Caco-2 (cell line): Measurements from ENCODE around the gene CCDC88A. TPM values are rescaled to one million over a fixed set of nuclear protein-coding genes. Genes with fewer than 3 reads are reported as not detected.
"Not testable (repeated sequence)": the region's sequence is repeated elsewhere in the genome, so short reads cannot be mapped to it uniquely, and the experiment has no call there.

Source experiments
- BruUV-seq: library from RNA; stranded (reverse); fragments of 400-500 nt; replicated peaks from 2 replicates; lab custom pipeline; 2021; lab: Mats Ljungman, UMichigan
- CTCF ChIA-PET: fragments of 300-600 bp; sonication (Branson Sonifier 250); formaldehyde crosslinking; loops from one replicate; lab custom pipeline; 2022; ENCODE audit warnings: antibody characterized with exemption; lab: Charles Lee
- POLR2A ChIA-PET: fragments of 300-600 bp; sonication (Branson Sonifier 250); formaldehyde crosslinking; loops from one replicate; lab custom pipeline; 2022; ENCODE audit warnings: antibody characterized with exemption; lab: Charles Lee
- DNase-seq, 2 experiments: peaks; one replicate each; pipeline versions ENCODE4 v3.0.0 to v3.0.0-alpha.2; 2020 to 2022
- H3K27me3 ChIP-seq: replicated peaks from 2 replicates; pipeline ENCODE4 v1.6.0; 2011; ENCODE audit warnings: low read length; ENCODE audit not compliant: control insufficient read depth, insufficient read depth
- H3K36me3 ChIP-seq: 2 replicates; pipeline ENCODE4 v1.5.1; 2011; ENCODE audit warnings: low read length; ENCODE audit not compliant: control insufficient read depth, insufficient read depth
- H3K4me1 ChIP-seq: fragments of 250-450 bp; sonication (Bioruptor Pico); 2 replicates; pipeline ENCODE4 v1.5.1; 2020; ENCODE audit warnings: mild to moderate bottlenecking
- H3K4me3 ChIP-seq: 2 replicates; pipeline ENCODE4 v1.5.1; 2011; ENCODE audit warnings: low read depth, mild to moderate bottlenecking, control low read depth, low read length
- H3K9me3 ChIP-seq: fragments of 250-450 bp; sonication (Bioruptor Pico); 2 replicates; pipeline ENCODE4 v1.5.1; 2020; ENCODE audit warnings: mild to moderate bottlenecking, moderate library complexity
- H3K27ac Mint-ChIP-seq: one replicate; pipeline ENCODE4 v1.8.0; 2022; ENCODE audit warnings: mixed read lengths; ENCODE audit not compliant: unreplicated experiment
- H3K27me3 Mint-ChIP-seq: one replicate; pipeline ENCODE4 v1.8.0; 2022; ENCODE audit warnings: mixed read lengths; ENCODE audit not compliant: insufficient read depth, unreplicated experiment
- H3K36me3 Mint-ChIP-seq: one replicate; pipeline ENCODE4 v1.8.0; 2022; ENCODE audit warnings: mild to moderate bottlenecking, mixed read lengths; ENCODE audit not compliant: insufficient read depth, unreplicated experiment
- H3K4me1 Mint-ChIP-seq: one replicate; pipeline ENCODE4 v1.8.0; 2022; ENCODE audit warnings: low read depth, mixed read lengths; ENCODE audit not compliant: unreplicated experiment
- H3K4me3 Mint-ChIP-seq: one replicate; pipeline ENCODE4 v1.8.0; 2022; ENCODE audit warnings: mild to moderate bottlenecking, moderate library complexity, mixed read lengths; ENCODE audit not compliant: unreplicated experiment
- H3K9me3 Mint-ChIP-seq: one replicate; pipeline ENCODE4 v1.8.0; 2022; ENCODE audit warnings: mixed read lengths; ENCODE audit not compliant: unreplicated experiment
- CTCF ChIP-seq, 2 experiments: fragments of 200-600 bp in 1 of 2; IDR thresholded peaks; 1 replicate in 1 of 2; 2 replicates in 1 of 2; pipeline versions ENCODE4 v1.5.1 to v1.8.0; 2011 to 2022; ENCODE audit warnings: antibody characterized with exemption in 1 of 2, control low read depth in 1 of 2, inconsistent platforms in 1 of 2, low read depth in 1 of 2, low read length in 1 of 2, mild to moderate bottlenecking in 1 of 2, moderate library complexity in 1 of 2; ENCODE audit not compliant: insufficient read depth in 1 of 2, severe bottlenecking in 1 of 2, unreplicated experiment in 1 of 2
- intact Hi-C: fragments of 100-400 bp; cut with micrococcal nuclease; formaldehyde crosslinking; loops from one replicate; pipeline ENCODE4 v1.10.0; 2022; ENCODE audit not compliant: unreplicated experiment
- total RNA-seq: library from RNA; stranded (reverse); gene quantifications from 2 replicates; pipeline ENCODE4 v1.2.3, GENCODE V29; 2022

The CCDC88A gene
- total RNA-seq, 1 experiment from 2014 or later = 7.7 TPM

- Mint-ChIP-seq H3K4me3 (no peak overlapping the region), H3K9me3 (no peaks in the 10 kb centered on the region), H3K27ac (no peak overlapping the region), H3K4me1 (no peaks in the 10 kb centered on the region), H3K27me3 (no peaks in the 10 kb centered on the region), H3K36me3 (no peaks in the 10 kb centered on the region)
- Histone ChIP-seq H3K27me3 (no peaks in the 10 kb centered on the region), H3K9me3 (no peaks in the 10 kb centered on the region), H3K4me1 (no peaks in the 10 kb centered on the region), H3K36me3 (no peaks in the 10 kb centered on the region), H3K4me3 (no peak overlapping the region)
- ChIA-PET CTCF (no interaction called here), POLR2A (no interaction called here)
- intact Hi-C loops = no loop called here
- no peak for TF ChIP-seq CTCF (IDR thresholded peaks at IDR 0.05; ENCODE audit: insufficient read depth in 1 of 2, low read depth in 1 of 2, low read length in 1 of 2, severe bottlenecking in 1 of 2, unreplicated experiment in 1 of 2)
- no peak for DNase-seq
- no TSS peak for BruUV-seq
Observed at GRCh38 chr2:55357164-55357563, 62.5 kb downstream of the CCDC88A start.

GRCh38 chr2:55356136-55356535 is 63.5 kb downstream of the CCDC88A start:
- H3K9me3 ChIP-seq, intact Hi-C loops, H3K4me3 ChIP-seq, POLR2A ChIA-PET, H3K4me3 Mint-ChIP-seq, H3K4me1 Mint-ChIP-seq, BruUV-seq, H3K27me3 ChIP-seq, H3K27ac Mint-ChIP-seq, H3K36me3 ChIP-seq, H3K36me3 Mint-ChIP-seq, H3K27me3 Mint-ChIP-seq, DNase-seq, H3K4me1 ChIP-seq, H3K9me3 Mint-ChIP-seq, CTCF ChIA-PET: not testable (repeated sequence)

GRCh38 chr2:55355451-55355850 is 64.2 kb downstream of the CCDC88A start:
- DNase-seq = no peak
- H3K9me3 Mint-ChIP-seq = no peaks in the 10 kb centered on the region
- Histone ChIP-seq H3K36me3 (no peaks in the 10 kb centered on the region), H3K4me3 (no peak overlapping the region), H3K27me3 (no peaks in the 10 kb centered on the region), H3K4me1 (no peaks in the 10 kb centered on the region), H3K9me3 (no peaks in the 10 kb centered on the region)
- H3K36me3 Mint-ChIP-seq = no peaks in the 10 kb centered on the region
- ChIA-PET POLR2A (no interaction called here), CTCF (no interaction called here)
- no peak for TF ChIP-seq CTCF (IDR thresholded peaks at IDR 0.05; ENCODE audit: insufficient read depth in 1 of 2, low read depth in 1 of 2, low read length in 1 of 2, severe bottlenecking in 1 of 2, unreplicated experiment in 1 of 2)
- H3K27me3 Mint-ChIP-seq = no peaks in the 10 kb centered on the region
- H3K4me1 Mint-ChIP-seq = no peaks in the 10 kb centered on the region
- H3K4me3 Mint-ChIP-seq = no peak overlapping the region
- no peak overlapping the region for H3K27ac Mint-ChIP-seq
- no TSS peak for BruUV-seq
- intact Hi-C loops = no loop called here

- no TSS peak for BruUV-seq
- Mint-ChIP-seq H3K9me3 (no peaks in the 10 kb centered on the region), H3K36me3 (no peaks in the 10 kb centered on the region), H3K4me3 (no peak overlapping the region), H3K4me1 (no peaks in the 10 kb centered on the region), H3K27ac (no peak overlapping the region), H3K27me3 (no peaks in the 10 kb centered on the region)
- intact Hi-C loops = no loop called here
- Histone ChIP-seq H3K4me1 (no peaks in the 10 kb centered on the region), H3K36me3 (no peaks in the 10 kb centered on the region), H3K9me3 (no peaks in the 10 kb centered on the region), H3K27me3 (no peaks in the 10 kb centered on the region), H3K4me3 (no peak overlapping the region)
- ChIA-PET CTCF (no interaction called here), POLR2A (no interaction called here)
- TF ChIP-seq CTCF (IDR thresholded peaks at IDR 0.05; ENCODE audit: insufficient read depth in 1 of 2, low read depth in 1 of 2, low read length in 1 of 2, severe bottlenecking in 1 of 2, unreplicated experiment in 1 of 2) = no peak
- no peak for DNase-seq
Observed at GRCh38 chr2:55351672-55352071, 68.0 kb downstream of the CCDC88A start.
